HG02870 (cell line): ENCODE measurements around the gene ADAM23.

Experiments used
- ATAC-seq: cut with Tn5 transposase; IDR thresholded peaks from one replicate; pipeline ENCODE4 v1.9.1; 2021; ENCODE audit warnings: mild to moderate bottlenecking, moderate library complexity; ENCODE audit not compliant: unreplicated experiment

Gene ADAM23

DNA sequence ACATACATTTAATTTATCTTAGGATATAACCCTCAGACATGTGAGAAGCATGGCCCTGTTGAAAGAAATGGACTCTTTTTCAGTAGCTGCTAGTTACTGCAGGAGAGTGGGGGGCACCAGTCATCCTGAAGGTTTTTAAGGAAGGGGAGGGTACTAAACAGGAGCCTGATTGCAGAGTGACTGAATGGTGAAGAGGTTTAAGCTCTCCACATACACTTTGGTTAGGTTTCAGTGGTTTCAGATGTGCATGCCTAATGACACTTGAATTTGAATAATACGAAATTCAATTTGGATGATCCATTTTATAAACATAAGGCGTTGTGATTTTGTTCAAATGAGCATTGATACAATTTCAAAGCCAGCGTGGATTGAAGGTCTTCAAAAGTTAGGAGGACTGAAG, 188.0 kb downstream of the ADAM23 start:
- ATAC-seq: no peak

- no peak for ATAC-seq
Observed at GRCh38 chr2:206635015-206635414, 191.7 kb downstream of the ADAM23 start.

- ATAC-seq: no peak
Observed at GRCh38 chr2:206639636-206640035, 196.3 kb downstream of the ADAM23 start.

GRCh38 chr2:206641226-206641625, 197.9 kb downstream of the ADAM23 start:
- no peak for ATAC-seq

- no peak for ATAC-seq
Observed at GRCh38 chr2:206642075-206643025, 199.0 kb downstream of the ADAM23 start, which contains the start of gene FAM237A. FAM237A (plus strand) TSS chr2:206642487; CDS start chr2:206644237, 1,750 bp downstream.

DNA sequence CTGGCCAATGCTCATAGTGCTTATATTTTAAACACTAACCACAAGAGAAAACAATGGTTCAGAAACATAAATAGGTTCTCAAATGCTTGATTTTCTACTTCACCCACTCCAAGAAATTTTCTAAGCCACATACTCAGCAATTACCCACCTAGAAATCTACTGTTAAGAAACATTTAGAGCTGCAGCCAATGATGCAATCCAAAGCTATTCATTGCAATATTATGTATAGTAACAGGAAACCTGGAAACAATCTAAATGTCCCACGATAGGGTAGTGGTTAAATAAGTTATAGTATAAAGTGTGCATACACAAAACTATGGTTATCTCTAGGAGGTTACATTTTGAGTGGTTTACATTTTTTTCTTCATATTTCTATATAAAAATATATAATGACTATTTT, 204.7 kb downstream of the ADAM23 start:
- ATAC-seq: no peak

DNA sequence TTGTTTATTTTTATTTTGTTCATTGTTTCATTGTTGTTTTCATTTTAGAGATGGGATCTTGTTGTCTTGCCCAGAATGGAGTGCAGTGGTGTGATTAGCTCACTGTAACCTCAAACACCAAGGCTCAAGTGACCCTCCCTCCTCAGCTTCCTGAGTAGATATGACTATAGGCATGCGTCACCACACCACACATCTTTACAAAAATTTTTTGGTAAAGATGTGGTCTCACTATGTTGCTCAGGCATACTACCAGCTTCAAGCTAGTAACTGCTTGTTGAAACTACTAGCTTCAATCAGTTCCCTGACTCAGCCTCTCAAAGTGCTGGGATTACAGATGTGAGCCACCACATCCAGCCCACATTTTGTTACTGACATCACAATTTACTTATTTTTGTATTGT, 213.8 kb downstream of the ADAM23 start:
- no peak for ATAC-seq

- ATAC-seq: no peak
Observed at GRCh38 chr2:206665251-206665650, 221.9 kb downstream of the ADAM23 start.
